Tibial nerve (tissue), 3 donors: ENCODE results near the gene DEPDC1B.

Experiments
- CTCF ChIP-seq, 5 experiments: fragments of 200-600 bp in 3 of 5; fragments of 450-650 bp in 2 of 5; sonication (generic) in 3 of 5; IDR thresholded peaks; one replicate each; pipeline ENCODE4 v1.5.1; 2016 to 2019; ENCODE audit warnings: antibody characterized with exemption in 5 of 5, mild to moderate bottlenecking in 3 of 5, moderate library complexity in 2 of 5
- POLR2A ChIP-seq, 2 donors: fragments of 450-650 bp; IDR thresholded peaks; one replicate each; pipeline ENCODE4 v1.6.1; 2017; ENCODE audit warnings: antibody characterized with exemption in 2 of 2, mild to moderate bottlenecking in 2 of 2, moderate library complexity in 2 of 2

- TF ChIP-seq CTCF (IDR thresholded peaks at IDR 0.05): peak; percentile 19 to 52 (median 50)
- TF ChIP-seq POLR2A (IDR thresholded peaks at IDR 0.05): no peak
Measured at GRCh38 chr5:60677850-60678664, 21.9 kb downstream of the DEPDC1B start.
